ENCODE results near the gene HDHD3.

HDHD3 gene

GRCh38 chr9:113397203-113397631 is 20.4 kb upstream of the HDHD3 start:
- H3K27ac ChIP-seq: no peak overlapping the region
- TF ChIP-seq CTCF (conservative IDR thresholded peaks at IDR 0.05): no peak

DNA sequence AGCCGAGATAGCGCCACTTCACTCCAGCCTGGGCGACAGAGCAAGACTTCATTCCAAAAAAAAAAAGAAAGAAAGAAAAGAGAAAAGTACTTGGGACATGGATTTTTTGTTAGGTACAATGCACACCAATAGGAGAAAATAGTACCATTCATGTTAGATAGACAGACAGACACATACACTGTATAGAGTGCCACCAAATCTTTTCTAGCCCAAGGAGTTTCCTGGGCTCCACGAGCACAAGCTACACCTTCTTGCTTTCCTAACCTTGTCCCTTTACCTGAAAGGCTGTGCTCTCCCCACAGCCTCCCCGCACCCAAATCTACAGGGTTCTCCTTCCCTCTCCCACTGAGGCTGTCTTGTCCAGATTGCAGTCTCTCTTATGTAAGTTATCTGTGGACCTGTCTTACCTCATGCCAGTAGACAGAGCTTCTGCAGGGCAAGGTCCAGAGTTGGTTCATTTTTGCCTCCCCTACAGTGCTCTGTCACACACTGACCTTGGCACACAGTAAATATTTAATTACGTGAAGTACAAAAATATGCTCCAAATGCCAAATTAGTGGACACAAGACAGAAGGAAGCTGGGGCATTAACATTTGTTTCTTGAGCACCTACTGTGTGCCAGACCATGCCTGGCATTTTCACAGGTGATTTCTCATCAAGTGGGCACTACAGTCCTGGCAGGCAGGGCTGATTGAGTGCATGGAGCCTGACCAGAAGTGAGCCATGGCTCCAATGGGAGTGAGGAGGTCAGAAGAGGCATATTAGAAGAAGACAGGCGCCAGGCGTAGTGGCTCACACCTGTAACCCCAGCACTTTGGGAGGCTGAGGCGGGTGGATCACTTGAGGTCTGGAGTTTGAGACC is 18.4 kb upstream of the HDHD3 start:
- TF ChIP-seq CTCF (conservative IDR thresholded peaks at IDR 0.05): no peak
- H3K27ac ChIP-seq: no peak overlapping the region

- TF ChIP-seq CTCF (conservative IDR thresholded peaks at IDR 0.05): no peak
- H3K27ac ChIP-seq: no peak overlapping the region
These were observed 16.5 kb upstream of the HDHD3 start for GRCh38 chr9:113393281-113393680.

- H3K27ac ChIP-seq: no peak overlapping the region
- no peak for TF ChIP-seq CTCF (conservative IDR thresholded peaks at IDR 0.05)
These were observed 15.1 kb upstream of the HDHD3 start for GRCh38 chr9:113391917-113392316.

DNA sequence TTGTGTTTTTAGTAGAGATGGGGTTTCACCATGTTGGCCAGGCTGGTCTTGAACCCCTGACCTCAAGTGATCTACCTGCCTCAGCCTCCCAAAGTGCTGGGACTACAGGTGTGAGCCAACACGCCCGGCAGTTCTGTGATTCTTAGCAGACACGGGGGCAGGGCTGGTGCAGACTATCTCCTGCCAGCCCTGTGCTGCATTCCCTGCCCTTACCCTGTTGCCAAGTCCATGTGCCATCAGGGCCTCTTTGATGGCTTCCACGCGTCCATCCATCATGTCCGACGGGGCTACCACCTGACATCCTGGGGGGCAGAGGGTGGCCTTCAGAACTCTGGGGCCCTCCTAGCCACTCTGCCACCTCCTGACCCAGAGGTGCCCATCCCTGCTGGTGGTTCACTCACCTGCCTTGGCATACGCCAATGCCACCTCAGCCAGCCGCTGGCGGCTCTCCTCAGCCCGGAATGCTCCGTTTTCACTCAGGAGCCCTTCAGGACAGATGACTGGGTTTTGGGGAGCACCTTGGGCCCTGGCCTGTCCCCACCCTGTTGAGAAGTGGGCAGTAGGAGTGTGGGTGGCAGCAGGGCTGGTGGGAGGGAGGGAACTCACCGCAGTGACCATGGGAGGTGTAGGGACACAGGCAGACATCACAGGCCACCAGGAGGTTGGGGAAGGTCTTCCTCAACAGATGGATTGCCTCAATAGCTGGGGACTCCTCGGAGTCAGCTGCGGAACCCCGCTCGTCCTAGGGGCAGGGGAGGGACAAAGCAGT is 13.6 kb upstream of the HDHD3 start:
- H3K27ac ChIP-seq: no peak overlapping the region
- TF ChIP-seq CTCF (conservative IDR thresholded peaks at IDR 0.05): no peak

- H3K27ac ChIP-seq: no peak overlapping the region
- no peak for TF ChIP-seq CTCF (conservative IDR thresholded peaks at IDR 0.05)
These were observed 12.7 kb upstream of the HDHD3 start for GRCh38 chr9:113389451-113389850.

- H3K27ac ChIP-seq: 0 out of 2 replicates have a peak overlapping the region, but pooled peaks have one; percentile 71
- TF ChIP-seq CTCF (conservative IDR thresholded peaks at IDR 0.05): no peak
These were observed 12.0 kb upstream of the HDHD3 start for GRCh38 chr9:113388833-113389232.

All from VCaP (cell line).